GM19395 (cell line): ENCODE data around the gene BMP5.
A peak's percentile ranks its signal among the peaks of the same experiment; 100 is the strongest.
"Not testable (repeated sequence)": the region's sequence is repeated elsewhere in the genome, so short reads cannot be mapped to it uniquely, and the experiment has no call there.

Experiments used
- ATAC-seq: cut with Tn5 transposase; IDR thresholded peaks from one replicate; pipeline ENCODE4 v1.9.1; 2021; ENCODE audit warnings: mild to moderate bottlenecking, moderate library complexity; ENCODE audit not compliant: unreplicated experiment

BMP5 gene

DNA sequence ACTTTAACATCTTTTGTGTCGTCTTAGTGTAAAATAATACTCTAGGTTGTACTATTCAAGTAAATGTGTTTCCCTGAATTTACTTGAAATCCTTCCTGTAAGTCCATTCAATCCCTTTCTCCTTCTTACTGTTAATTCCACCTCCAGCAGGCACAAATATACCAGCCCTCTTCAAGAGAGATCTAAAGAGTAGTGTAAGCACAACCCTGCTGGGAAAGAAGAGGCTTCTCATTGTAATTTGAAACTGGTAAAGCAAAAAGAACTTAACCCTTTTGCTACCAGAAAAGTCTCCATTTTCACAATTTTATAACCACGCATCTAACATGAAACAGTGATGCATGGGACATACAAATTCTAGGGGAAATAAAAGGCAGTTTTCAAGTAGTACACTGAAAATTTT, at the start of gene BMP5:
TSS of gene BMP5 (minus strand) at position 191 of the 400 bp plus-strand sequence. CDS start 725 bp downstream, outside the sequence.
- no peak for ATAC-seq

GRCh38 chr6:55922406-55922805, 47.0 kb upstream of the BMP5 start:
- no peak for ATAC-seq

DNA sequence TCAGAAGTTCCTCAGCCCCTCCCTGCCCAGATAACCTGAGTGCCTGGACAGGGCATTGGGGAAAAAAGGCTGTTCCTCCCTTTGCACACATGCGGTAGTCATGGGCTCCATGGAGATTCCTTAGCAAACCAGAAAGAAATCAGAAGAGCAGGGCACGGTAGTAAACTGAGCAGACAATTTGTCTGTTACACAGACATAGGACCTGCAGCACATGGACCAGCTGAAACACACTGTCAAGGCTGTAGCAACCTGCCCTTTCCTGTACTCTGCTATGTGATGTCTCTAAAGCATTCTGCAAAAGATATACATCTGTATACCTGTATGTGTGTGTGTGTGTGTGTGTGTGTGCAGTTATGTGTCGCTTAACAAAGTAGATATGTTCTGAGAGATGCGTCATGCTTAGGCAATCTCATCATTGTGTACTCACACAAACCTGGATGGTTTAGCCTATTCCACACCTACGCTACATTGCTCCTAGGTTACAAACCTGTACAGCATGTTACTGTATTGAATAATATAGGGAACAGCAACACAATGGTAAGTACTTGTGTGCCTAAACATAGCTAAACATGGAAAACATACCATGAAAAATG, 44.4 kb upstream of the BMP5 start:
- ATAC-seq: no peak

DNA sequence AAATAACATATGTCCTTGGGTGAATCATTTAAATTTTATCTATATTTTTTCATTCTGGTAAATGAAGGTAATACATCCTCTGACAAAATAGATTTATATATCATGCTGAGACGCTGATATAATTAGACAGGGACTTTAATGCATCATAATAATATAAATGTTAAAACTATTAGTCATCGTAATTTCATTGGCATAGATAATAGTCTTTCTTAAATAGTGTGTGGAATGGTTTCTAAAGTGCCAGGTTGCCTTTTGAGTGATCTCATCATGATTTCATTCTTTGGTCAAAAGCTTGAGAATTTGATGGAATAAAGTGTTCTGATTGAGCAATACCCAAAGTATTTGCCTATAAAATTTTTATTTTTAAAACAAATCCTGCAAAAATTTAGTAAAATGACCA, 43.2 kb upstream of the BMP5 start:
- no peak for ATAC-seq

DNA sequence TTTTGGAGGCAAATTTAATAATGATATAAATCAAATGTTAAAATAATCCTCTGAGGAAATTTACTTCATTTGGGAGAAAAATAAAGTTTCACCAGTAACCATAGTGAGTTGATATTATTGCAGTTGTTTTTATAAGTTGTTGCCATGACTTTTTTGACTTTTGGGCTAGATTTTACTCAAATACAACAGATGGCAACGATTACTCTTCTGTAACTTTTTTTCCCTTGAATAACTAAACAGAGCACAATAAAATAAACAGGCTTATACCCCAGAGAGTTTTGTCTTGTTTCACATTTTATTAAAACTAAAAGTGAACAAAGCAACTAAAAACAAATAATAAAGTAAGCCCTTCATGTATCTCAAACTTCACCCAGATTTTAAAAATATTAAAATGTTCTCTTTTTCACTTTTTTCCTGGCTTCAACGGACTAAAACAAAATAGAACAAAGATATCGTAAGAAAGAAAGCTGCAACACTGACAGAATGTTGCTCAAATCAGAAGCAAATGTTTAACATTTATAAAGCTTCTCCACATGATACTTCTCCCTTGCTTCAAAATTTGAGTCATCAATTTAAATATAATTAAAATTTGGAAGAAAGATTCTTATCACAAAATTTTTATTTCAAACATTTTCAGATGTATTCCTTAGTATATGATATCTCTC, 42.5 kb upstream of the BMP5 start:
- no peak for ATAC-seq

GRCh38 chr6:55916188-55916587, 40.8 kb upstream of the BMP5 start:
- no peak for ATAC-seq

GRCh38 chr6:55913228-55914195, 38.1 kb upstream of the BMP5 start:
- ATAC-seq: peak; percentile 63

GRCh38 chr6:55910466-55910865, 35.1 kb upstream of the BMP5 start:
- not testable (repeated sequence) for ATAC-seq

DNA sequence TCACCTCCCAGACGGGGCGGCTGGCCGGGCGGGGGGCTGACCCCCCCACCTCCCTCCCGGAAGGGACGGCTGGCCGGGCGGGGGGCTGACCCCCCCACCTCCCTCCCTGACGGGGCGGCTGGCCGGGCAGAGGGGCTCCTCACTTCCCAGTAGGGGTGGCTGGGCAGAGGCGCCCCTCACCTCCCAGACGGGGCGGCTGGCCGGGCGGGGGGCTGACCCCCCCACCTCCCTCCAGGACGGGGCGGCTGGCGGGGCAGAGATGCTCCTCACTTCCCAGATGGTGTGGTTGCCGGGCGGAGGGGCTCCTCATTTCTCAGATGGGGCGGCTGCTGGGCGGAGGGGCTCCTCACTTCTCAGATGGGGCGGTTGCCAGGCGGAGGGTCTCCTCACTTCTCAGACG, 34.5 kb upstream of the BMP5 start:
- ATAC-seq: not testable (repeated sequence)

DNA sequence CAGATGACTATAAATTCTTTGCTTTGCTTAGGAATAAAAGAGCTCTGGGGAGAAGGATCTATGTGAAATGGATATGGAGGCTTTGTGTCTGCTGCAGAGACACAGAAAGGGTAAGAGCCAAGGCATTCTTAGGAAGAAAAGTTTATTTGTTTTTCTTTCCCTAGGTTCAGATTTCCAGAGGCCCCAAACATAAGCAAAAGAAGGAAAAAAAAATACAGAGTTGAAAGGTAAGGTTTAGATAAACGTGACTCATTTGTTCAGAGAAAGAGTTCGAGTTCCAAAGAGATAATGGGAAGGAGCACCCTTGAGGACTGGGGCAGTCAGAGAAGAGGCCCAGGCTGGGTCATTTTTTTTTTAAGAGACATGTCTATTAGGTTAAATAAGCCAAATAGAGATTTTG, 27.4 kb upstream of the BMP5 start:
- ATAC-seq: no peak

- no peak for ATAC-seq
Measured at GRCh38 chr6:55901765-55902270, 26.4 kb upstream of the BMP5 start.

DNA sequence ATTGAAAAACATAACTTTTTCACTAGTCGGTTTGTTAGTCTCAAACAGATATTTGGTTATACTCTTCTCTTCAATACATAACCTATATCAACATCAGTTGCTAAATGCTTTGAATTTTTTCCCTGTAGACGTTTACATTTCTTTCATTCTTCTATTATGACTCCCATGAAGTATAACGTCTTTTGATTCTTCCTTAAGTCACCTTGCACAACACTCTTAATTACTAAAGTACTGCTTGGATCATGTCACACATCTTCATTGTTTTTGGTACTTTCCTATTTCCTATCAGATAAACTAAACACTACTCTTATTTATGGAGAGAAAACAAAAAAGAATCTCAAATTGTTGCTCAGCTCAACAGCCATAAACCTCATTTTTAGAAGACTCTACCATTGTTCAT, 23.0 kb upstream of the BMP5 start:
- ATAC-seq: no peak

GRCh38 chr6:55897346-55897745, 22.0 kb upstream of the BMP5 start:
- ATAC-seq: no peak

- no peak for ATAC-seq
Measured at GRCh38 chr6:55895972-55896730, 20.8 kb upstream of the BMP5 start.

GRCh38 chr6:55892749-55893357, 17.5 kb upstream of the BMP5 start:
- no peak for ATAC-seq

- peak; percentile 58 for ATAC-seq
Measured at GRCh38 chr6:55888917-55889316, 13.5 kb upstream of the BMP5 start.

DNA sequence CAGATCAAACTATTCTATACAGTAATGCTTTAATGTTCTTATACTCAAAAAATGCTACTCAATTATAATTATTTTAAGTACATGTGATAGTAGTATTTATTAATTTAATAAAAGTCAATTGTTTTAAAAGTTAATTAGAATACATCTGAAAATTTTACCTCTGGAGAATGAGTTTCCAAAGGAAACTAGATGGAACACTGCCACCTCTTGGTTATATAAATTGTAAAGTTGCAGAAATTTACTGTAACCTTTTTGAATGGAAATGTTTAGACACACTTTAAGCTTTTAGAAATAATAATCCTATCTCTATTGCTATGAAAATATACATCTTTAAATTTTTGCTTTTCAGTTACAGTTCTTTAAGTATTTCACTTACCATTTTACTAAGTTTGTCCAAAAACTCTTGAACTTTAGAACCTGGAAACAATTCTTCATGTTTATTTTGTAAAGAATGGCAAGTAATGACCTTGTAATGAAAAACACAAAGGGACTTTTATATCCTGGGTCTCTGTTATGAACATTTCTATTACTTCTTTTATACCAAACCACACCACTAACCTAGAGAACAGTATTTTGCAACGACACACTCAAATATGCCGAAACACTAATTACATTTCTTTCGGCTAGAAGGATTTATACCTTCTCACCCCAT, 10.9 kb upstream of the BMP5 start:
- no peak for ATAC-seq

- ATAC-seq: no peak
Measured at GRCh38 chr6:55882718-55883569, 7.6 kb upstream of the BMP5 start.

GRCh38 chr6:55877283-55877682, 1.9 kb upstream of the BMP5 start:
- no peak for ATAC-seq
